ENCODE measurements around the gene FNDC7.
"Not testable (repeated sequence)": the region's sequence is repeated elsewhere in the genome, so short reads cannot be mapped to it uniquely, and the experiment has no call there.

FNDC7 gene

DNA sequence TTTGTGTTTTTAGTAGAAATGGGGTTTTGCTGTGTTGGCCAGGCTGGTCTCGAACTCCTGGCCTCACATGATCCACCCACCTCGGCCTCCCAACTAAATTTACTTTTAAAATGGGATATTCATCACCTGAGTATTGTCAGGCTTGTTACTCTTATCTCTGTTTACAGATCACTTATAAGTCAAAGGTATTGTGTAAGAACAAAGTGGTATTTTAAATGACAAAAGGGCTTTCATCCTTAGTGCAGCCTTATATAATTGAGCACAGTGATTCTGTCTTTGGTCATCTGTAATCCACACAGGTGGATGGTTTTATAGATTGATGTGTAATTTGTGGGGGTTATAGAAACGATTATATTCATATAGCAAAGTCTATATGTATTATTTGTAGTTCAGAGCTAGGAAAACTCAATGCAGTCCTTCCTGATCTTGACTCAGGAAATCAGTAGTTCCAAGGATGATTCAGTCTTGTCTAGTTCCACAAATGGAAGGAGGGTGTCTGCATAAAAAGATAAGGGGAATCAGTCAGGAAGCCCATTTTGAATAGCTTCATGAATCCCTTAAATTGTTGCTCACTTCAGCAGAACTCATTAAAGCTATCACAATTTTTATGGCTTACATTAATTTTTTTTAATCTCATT lies 68.3 kb downstream of the FNDC7 start:
- Histone ChIP-seq H3K4me1 (ENCODE audit: low read length) (no peaks in the 10 kb centered on the region), H3K4me3 (ENCODE audit: low read length) (no peak overlapping the region), H3K79me2 (ENCODE audit: low read length) (no peaks in the 10 kb centered on the region), H4K20me1 (ENCODE audit: insufficient read depth, low read length) (no peaks in the 10 kb centered on the region), H3K36me3 (replicated peaks; ENCODE audit: low read depth, low read length) (peaks cover 22% of the 10 kb centered on the region), H3K27me3 (ENCODE audit: low read depth, low read length) (no peaks in the 10 kb centered on the region), H3K4me2 (ENCODE audit: low read length) (no peak overlapping the region), H3K9ac (ENCODE audit: low read length) (no peak overlapping the region), H2AFZ (ENCODE audit: low read depth, low read length) (no peak overlapping the region), H3K9me3 (ENCODE audit: insufficient read depth, low read length) (no peaks in the 10 kb centered on the region), H3K27ac (ENCODE audit: low read length) (no peak overlapping the region)
- TF ChIP-seq, protein P1, sequence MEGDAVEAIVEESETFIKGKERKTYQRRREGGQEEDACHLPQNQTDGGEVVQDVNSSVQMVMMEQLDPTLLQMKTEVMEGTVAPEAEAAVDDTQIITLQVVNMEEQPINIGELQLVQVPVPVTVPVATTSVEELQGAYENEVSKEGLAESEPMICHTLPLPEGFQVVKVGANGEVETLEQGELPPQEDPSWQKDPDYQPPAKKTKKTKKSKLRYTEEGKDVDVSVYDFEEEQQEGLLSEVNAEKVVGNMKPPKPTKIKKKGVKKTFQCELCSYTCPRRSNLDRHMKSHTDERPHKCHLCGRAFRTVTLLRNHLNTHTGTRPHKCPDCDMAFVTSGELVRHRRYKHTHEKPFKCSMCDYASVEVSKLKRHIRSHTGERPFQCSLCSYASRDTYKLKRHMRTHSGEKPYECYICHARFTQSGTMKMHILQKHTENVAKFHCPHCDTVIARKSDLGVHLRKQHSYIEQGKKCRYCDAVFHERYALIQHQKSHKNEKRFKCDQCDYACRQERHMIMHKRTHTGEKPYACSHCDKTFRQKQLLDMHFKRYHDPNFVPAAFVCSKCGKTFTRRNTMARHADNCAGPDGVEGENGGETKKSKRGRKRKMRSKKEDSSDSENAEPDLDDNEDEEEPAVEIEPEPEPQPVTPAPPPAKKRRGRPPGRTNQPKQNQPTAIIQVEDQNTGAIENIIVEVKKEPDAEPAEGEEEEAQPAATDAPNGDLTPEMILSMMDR (IDR thresholded peaks at IDR 0.05; ENCODE audit: low read depth, low read length) = no peak
- no peak for TF ChIP-seq EZH2phosphoT487 (IDR thresholded peaks at IDR 0.05; ENCODE audit: low read depth)

DNA sequence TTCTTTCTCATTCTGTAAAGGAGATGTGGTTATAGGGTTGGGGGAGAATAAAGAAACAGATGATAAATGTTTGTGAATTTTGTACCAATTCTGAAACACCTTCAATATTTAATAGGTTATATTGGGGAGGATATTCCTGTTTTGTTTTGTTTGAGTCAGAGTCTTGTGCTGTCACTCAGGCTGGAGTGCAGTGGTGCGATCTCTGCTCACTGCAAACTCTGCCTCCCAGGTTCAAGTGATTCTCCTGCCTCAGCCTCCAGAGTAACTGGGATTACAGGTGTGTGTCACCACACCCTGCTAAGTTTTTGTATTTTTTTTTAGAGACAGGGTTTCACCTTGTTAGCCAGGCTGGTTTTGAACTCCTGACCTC lies 68.9 kb downstream of the FNDC7 start:
- not testable (repeated sequence) for H2AFZ ChIP-seq (ENCODE audit: low read depth, low read length); H3K9me3 ChIP-seq (ENCODE audit: insufficient read depth, low read length); H3K4me3 ChIP-seq (ENCODE audit: low read length); H4K20me1 ChIP-seq (ENCODE audit: insufficient read depth, low read length); H3K27ac ChIP-seq (ENCODE audit: low read length); H3K9ac ChIP-seq (ENCODE audit: low read length); H3K27me3 ChIP-seq (ENCODE audit: low read depth, low read length); H3K4me2 ChIP-seq (ENCODE audit: low read length); H3K4me1 ChIP-seq (ENCODE audit: low read length); H3K79me2 ChIP-seq (ENCODE audit: low read length)
- peaks cover 26% of the 10 kb centered on the region for H3K36me3 ChIP-seq (replicated peaks; ENCODE audit: low read depth, low read length)

GRCh38 chr1:108785264-108785663 lies 72.6 kb downstream of the FNDC7 start:
- no peak overlapping the region for H3K27ac ChIP-seq (ENCODE audit: low read length)
- H3K4me3 ChIP-seq (ENCODE audit: low read length) = no peak overlapping the region
- no peak overlapping the region for H3K9ac ChIP-seq (ENCODE audit: low read length)
- no peaks in the 10 kb centered on the region for H3K79me2 ChIP-seq (ENCODE audit: low read length)
- no peak overlapping the region for H3K4me2 ChIP-seq (ENCODE audit: low read length)
- no peaks in the 10 kb centered on the region for H3K9me3 ChIP-seq (ENCODE audit: insufficient read depth, low read length)
- H3K36me3 ChIP-seq (replicated peaks; ENCODE audit: low read depth, low read length) = peaks cover 27% of the 10 kb centered on the region
- TF ChIP-seq EZH2phosphoT487 (IDR thresholded peaks at IDR 0.05; ENCODE audit: low read depth) = no peak
- TF ChIP-seq, protein P1 (IDR thresholded peaks at IDR 0.05; ENCODE audit: low read depth, low read length) = no peak
- H3K27me3 ChIP-seq (ENCODE audit: low read depth, low read length) = no peaks in the 10 kb centered on the region
- H2AFZ ChIP-seq (ENCODE audit: low read depth, low read length) = no peak overlapping the region
- no peaks in the 10 kb centered on the region for H4K20me1 ChIP-seq (ENCODE audit: insufficient read depth, low read length)
- H3K4me1 ChIP-seq (ENCODE audit: low read length) = no peaks in the 10 kb centered on the region

- TF ChIP-seq, protein P1 (IDR thresholded peaks at IDR 0.05; ENCODE audit: low read depth, low read length) = no peak
- no peak for TF ChIP-seq EZH2phosphoT487 (IDR thresholded peaks at IDR 0.05; ENCODE audit: low read depth)
- no peaks in the 10 kb centered on the region for H4K20me1 ChIP-seq (ENCODE audit: insufficient read depth, low read length)
- H3K9ac ChIP-seq (ENCODE audit: low read length) = no peak overlapping the region
- H3K36me3 ChIP-seq (replicated peaks; ENCODE audit: low read depth, low read length) = peaks cover 27% of the 10 kb centered on the region
- H3K79me2 ChIP-seq (ENCODE audit: low read length) = no peaks in the 10 kb centered on the region
- no peak overlapping the region for H2AFZ ChIP-seq (ENCODE audit: low read depth, low read length)
- H3K27me3 ChIP-seq (ENCODE audit: low read depth, low read length) = no peaks in the 10 kb centered on the region
- H3K27ac ChIP-seq (ENCODE audit: low read length) = no peak overlapping the region
- H3K9me3 ChIP-seq (ENCODE audit: insufficient read depth, low read length) = no peaks in the 10 kb centered on the region
- H3K4me1 ChIP-seq (ENCODE audit: low read length) = no peaks in the 10 kb centered on the region
- no peak overlapping the region for H3K4me2 ChIP-seq (ENCODE audit: low read length)
- no peak overlapping the region for H3K4me3 ChIP-seq (ENCODE audit: low read length)
Observed at GRCh38 chr1:108785880-108786279, 73.2 kb downstream of the FNDC7 start.

Measured in OCI-LY3 (cell line).